HTR-8/SVneo (cell line): ENCODE results near the gene ZBTB48.

Source experiments
- DNase-seq: peaks from one replicate; pipeline ENCODE4 v3.0.0; 2011; ENCODE audit warnings: low spot score, mixed read lengths; ENCODE audit not compliant: insufficient read length
- FAIRE-seq: peaks from 2 replicates; lab custom pipeline; 2011; peaks lifted over from hg19 to GRCh38; lab: Jason Lieb, UNC

ZBTB48 gene

DNA sequence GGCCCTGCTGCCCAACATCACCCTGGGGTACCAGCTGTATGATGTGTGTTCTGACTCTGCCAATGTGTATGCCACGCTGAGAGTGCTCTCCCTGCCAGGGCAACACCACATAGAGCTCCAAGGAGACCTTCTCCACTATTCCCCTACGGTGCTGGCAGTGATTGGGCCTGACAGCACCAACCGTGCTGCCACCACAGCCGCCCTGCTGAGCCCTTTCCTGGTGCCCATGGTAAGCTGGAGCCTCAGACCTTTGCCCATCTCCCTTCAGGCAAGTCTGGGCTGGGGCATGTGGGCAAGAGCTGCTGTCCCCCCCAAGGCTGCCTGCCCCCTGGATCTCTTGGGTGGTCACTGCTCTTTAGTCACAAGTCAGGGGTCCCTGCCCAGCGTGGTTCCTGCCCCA, 8.8 kb upstream of the ZBTB48 start:
- no peak for FAIRE-seq

DNA sequence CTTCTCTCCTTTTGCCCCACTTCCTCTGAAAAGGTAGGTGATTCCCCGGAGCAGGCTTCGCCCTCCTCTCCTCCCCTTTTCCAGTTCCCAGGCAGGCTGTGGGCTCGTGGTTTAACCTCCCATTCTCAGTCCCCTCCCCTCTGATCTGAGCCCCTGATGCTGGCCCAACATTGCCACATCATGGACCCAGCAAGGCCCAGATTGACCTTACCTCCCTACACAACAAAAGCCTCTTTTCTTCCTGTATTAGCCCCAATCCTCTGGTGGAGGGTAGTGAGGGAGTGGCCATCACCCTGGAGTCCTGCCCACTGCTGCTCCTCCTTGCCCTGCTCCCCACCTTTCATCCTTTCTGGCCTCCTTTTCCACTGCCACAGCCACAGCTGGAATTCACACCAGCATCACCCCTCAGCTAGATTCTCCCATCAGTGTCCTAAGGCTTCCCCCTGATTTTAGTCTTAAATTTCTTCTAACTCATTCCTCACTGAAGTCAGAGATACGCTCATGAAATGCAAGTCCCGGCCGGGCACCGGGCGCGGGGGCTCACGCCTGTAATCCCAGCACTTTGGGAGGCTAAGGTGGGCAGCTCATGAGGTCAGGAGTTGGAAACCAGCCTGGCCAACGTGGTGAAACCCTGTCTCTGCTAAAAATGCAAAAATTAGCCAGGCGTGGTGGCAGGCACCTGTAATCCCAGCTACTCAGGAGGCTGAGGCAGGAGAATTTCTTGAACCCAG, 7.0 kb upstream of the ZBTB48 start:
- FAIRE-seq (no peak), DNase-seq (no peak)

More for the DNA sequence above, 8.8 kb upstream of the ZBTB48 start:
- no peak for DNase-seq

DNA sequence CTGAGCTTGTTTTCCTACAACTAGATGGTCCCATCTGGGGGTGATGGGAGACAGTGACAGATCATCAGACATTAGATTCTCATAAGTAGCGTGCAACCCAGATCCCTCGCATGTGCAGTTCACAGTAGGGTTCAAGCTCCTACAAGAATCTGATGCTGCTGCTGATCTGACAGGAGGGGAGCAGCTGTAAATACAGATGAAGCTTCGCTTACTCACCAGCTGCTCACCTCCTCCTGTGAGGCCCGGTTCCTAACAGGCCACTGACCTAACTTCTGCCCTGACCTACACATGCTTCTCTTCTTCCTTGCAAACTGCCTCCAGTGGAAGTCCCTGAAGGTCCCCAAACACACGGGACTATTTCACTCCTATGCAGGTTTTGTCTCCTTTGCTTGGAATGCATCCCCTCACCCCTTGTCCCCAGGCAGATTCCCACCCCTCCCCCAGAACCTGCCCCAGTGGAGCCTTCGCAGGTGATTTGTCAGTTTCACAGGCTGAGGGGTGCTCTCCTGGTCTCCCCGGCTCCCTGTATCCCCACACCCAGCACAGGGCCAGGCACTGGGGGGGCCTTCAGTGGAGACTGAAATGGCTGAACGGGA, 5.7 kb upstream of the ZBTB48 start:
- DNase-seq (no peak), FAIRE-seq (no peak)

DNA sequence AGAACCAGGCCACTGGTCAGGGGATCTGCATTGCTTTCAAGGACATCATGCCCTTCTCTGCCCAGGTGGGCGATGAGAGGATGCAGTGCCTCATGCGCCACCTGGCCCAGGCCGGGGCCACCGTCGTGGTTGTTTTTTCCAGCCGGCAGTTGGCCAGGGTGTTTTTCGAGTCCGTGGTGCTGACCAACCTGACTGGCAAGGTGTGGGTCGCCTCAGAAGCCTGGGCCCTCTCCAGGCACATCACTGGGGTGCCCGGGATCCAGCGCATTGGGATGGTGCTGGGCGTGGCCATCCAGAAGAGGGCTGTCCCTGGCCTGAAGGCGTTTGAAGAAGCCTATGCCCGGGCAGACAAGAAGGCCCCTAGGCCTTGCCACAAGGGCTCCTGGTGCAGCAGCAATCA, 5.0 kb upstream of the ZBTB48 start:
- FAIRE-seq = no peak
- DNase-seq = no peak

DNA sequence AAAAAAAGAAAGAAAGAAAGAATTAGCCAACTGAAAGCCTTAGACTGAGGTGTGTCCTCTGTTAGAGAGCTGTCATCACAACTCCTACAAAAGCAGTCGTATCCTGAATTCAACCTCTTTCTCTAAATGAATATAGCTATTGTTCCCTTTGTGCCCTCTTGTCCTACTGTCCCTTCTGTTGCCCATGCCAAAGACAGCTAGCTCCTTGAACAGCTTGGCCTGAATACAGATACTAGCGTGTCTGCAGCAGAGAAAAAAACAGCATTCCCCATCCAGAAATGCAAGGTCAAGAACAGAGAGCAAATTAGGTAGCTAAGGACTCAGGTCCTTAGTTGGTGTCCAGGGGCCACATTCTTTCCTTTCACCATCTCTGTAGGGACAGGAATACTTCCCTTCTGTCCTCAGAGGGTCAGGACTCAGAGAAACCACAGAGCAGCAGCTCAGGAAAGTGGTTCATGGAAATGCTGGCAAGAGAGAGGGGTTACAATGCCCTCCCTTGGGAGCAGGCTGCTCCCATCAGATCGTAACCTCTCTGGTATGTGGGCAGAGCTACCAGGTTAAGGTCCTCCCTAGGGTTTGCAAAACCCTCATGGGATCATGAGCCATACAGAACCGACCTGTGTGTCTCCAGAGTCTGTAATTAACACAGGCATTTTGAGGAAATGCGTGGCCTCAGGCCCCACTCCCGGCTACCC, 1.8 kb upstream of the ZBTB48 start:
- FAIRE-seq = no peak
- no peak for DNase-seq

DNA sequence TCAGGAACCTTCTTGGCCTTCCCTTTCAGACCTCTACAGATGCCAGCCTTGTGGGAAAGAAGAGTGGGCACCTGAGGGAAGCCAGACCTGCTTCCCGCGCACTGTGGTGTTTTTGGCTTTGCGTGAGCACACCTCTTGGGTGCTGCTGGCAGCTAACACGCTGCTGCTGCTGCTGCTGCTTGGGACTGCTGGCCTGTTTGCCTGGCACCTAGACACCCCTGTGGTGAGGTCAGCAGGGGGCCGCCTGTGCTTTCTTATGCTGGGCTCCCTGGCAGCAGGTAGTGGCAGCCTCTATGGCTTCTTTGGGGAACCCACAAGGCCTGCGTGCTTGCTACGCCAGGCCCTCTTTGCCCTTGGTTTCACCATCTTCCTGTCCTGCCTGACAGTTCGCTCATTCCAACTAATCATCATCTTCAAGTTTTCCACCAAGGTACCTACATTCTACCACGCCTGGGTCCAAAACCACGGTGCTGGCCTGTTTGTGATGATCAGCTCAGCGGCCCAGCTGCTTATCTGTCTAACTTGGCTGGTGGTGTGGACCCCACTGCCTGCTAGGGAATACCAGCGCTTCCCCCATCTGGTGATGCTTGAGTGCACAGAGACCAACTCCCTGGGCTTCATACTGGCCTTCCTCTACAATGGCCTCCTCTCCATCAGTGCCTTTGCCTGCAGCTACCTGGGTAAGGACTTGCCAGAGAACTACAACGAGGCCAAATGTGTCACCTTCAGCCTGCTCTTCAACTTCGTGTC, 995 bp upstream of the ZBTB48 start:
- DNase-seq = no peak
- FAIRE-seq = no peak

DNA sequence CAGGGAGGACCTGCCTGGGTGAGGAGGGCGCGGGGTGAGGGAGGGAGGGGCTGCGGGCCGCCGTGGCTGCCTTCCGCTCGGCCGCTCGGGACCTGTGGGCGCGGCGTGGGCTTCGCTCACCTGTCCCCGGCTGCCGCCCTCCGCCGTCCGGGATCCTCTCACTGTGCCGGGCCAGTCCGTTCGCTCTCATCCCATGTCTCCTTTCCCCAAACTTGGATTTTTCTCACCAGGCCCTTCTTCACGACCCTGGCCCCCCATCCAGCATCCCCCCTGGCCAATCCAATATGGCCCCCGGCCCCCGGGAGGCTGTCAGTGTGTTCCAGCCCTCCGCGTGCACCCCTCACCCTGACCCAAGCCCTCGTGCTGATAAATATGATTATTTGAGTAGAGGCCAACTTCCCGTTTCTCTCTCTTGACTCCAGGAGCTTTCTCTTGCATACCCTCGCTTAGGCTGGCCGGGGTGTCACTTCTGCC, 362 bp downstream of the ZBTB48 start:
- FAIRE-seq = no peak
- no peak for DNase-seq

DNA sequence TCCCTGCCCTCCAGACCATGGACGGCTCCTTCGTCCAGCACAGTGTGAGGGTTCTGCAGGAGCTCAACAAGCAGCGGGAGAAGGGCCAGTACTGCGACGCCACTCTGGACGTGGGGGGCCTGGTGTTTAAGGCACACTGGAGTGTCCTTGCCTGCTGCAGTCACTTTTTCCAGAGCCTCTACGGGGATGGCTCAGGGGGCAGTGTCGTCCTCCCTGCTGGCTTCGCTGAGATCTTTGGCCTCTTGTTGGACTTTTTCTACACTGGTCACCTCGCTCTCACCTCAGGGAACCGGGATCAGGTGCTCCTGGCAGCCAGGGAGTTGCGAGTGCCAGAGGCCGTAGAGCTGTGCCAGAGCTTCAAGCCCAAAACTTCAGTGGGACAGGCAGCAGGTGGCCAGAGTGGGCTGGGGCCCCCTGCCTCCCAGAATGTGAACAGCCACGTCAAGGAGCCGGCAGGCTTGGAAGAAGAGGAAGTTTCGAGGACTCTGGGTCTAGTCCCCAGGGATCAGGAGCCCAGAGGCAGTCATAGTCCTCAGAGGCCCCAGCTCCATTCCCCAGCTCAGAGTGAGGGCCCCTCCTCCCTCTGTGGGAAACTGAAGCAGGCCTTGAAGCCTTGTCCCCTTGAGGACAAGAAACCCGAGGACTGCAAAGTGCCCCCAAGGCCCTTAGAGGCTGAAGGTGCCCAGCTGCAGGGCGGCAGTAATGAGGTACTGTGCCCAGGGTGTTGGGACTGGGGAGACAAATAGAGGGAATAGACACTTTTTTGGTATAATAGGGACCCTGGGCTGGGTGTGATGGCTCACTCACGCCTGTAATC, 1.0 kb downstream of the ZBTB48 start:
- DNase-seq (no peak), FAIRE-seq (no peak)

DNA sequence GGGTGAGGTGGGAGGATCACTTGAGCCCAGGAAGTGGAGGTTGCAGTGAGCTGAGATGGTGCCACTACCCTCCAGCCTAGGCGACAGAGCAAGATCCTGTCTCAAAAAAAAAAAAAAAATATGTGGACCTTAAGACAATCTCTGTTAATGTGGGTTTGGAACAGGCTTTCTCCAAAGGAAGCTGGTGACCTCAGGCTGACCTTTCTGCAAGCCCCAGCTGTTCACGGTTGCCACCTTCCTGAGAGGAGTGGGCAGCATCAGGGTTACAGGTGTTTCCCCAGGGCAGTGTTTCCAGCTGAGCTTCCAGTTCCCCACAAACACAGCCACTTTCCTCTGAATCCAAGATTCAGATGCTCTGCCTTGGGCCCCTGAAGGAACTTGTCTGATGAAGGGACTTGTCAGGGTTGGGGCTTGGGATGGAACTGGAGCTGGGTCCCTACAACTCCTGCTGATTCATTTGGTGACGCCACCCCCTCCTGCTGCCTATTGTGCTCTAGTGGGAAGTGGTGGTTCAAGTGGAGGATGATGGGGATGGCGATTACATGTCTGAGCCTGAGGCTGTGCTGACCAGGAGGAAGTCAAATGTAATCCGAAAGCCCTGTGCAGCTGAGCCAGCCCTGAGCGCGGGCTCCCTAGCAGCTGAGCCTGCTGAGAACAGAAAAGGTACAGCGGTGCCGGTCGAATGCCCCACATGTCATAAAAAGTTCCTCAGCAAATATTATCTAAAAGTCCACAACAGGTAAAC, 1.9 kb downstream of the ZBTB48 start:
- DNase-seq (no peak), FAIRE-seq (no peak)

DNA sequence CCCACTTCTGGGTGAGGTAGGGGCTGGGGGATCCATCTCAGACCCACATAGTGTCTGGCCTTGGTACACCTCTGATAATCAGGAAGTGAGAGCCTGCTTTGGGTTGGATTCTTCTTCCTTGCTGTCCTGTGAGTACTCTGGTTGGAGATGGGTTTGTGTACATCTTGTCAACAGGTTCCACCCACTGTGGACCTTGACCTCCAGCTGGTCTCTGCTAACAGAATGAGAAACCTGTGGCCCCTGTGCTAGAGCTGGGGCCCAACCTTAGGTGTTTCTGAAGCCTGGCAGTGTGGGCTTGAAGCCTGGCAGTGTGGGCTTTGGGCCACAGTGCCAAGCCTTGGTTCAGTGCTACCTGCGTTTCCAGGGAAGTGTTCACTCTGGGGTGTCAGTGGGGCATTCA, 2.6 kb downstream of the ZBTB48 start:
- no peak for DNase-seq
- FAIRE-seq = no peak

DNA sequence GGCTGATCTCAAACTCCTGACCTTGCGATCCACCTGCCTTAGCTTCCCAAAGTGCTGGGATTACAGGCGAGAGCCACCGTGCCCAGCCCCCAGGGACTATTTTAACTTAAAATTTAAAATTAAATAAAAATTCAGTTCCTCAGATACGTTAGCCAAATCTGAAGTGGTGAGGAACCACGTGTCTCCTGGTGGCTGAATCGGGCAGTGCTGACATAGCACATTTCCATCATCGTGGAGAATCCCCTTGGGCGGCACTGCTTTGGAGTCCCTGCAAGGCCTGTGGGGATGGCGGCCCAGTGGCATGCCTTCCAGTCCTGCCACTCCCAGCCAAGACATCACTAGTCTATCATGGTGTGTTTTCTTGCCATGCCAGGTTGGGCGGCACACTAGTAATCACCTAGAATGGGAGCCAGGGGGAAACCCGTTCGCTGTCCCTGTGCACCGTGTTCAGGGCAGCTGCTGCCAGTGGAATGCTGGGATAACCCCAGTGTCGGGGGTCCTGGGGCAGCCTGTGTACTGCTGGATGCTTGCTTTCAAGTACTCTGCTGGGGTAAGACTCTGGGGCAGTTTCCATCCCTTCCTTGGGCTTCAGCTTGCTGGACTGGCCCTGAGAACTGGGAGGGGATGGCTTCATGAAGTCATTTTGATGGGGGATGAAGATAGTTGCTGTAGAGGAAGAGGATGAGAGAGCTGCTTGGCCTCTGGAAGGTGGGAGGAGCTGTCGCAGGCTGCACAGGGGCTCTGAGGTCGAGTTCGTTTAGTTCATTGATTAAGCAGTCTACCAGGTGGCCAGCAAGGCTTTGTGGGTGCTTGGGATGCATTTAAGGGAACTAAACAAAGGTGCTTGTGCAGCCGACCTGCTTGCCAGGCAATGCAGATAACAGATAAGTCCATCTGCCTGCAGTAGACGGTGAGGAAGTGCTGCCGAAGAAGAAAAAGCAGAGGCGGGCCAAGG, 4.6 kb downstream of the ZBTB48 start:
- no peak for FAIRE-seq
- DNase-seq = no peak

DNA sequence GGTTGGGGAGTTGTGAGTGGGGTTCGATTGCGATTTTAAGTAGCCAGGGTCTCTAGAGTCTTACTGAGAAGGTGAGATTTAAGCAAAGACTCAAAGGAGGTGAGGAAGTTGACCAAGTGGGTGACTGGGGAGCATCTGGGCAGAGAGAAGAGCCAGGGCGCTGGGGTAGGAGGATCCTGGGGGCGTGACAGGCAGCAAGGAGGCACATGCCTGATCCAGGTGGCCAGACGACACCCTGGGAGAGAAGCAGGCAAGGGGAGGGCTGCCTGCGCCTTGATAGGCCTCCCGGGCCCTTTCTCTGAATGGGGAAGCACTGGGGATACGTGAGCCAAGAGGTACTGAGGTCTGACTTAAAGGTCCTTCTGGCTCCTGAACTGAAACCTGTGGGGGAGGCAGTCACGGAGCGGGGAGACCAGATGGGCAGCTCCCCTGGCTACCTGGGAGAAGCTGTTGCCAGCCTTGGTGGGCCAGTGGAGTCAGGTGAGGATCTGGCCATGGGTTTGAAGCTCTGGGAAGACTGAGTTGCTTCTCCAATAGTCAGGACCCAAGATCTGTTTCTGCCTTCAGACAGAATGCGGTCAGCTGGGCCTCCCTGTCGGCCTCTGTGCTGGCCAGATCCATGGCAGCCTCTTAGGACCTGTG, 5.4 kb downstream of the ZBTB48 start:
- no peak for DNase-seq
- FAIRE-seq = no peak

DNA sequence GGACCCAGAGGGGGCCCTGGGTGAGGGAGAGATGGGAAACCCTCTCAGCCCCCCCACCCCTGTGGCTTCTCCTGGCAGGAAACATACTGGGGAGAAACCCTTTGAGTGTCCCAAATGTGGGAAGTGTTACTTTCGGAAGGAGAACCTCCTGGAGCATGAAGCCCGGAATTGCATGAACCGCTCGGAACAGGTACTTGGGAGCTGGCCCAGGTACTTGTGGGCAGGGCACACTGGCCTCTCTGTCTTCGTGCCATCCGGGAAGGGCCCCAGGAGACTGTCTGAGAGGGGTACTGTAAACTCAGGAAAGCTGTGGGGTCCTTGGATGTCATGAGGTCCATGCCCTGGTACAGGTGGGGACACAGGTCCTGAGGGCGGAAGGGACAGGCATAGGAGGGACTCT, 6.0 kb downstream of the ZBTB48 start:
- FAIRE-seq = no peak

DNA sequence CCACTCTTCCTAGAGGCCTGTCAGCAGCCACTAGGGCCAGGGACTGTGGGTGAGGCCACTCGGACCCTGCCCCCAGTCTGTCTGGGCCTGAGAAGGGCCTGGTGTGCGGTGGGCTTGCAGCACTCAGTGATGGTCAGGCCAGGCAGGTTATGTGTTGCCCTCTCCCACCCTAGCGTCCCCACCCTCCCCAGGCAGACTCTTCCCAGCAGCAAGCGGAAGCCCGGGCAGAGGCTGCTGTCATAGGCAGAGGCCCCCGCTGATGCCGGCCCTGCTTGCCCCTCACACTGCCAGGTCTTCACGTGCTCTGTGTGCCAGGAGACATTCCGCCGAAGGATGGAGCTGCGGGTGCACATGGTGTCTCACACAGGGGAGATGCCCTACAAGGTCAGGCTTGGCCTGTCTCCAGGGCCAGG, 6.6 kb downstream of the ZBTB48 start:
- FAIRE-seq (no peak), DNase-seq (no peak)

More for the DNA sequence above, 6.0 kb downstream of the ZBTB48 start:
- no peak for DNase-seq

DNA sequence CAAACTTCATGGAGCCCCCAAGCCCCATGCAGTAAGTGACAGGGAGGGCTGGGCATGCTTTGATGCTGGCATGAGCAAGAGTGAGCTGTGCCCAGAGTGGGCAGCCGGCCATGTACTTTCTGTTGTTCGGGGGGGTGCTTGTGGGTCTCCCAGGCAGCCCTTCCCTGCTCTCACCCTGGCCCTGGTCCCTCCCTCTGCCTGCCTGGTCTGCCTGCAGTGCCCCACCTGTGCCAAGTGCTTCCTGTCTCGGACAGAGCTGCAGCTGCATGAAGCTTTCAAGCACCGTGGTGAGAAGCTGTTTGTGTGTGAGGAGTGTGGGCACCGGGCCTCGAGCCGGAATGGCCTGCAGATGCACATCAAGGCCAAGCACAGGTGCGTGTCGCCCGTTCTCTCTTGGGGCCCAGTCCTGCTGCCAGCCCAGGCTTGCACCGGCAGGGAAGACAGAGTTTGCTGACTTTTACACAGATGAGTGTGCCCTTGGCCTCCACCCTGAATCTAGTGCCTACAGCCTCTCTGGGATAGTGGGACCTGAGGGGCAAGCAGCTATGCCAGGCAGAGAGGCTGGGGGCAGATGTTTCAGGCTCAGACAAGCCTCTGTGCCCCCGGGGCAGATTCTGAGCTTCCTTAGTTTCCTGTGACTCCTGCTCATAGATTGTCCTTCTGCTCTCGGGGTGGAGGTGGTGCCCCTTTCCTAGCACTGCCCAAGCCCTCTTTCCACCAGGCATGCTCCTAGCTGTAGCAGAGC, 7.6 kb downstream of the ZBTB48 start:
- no peak for DNase-seq

DNA sequence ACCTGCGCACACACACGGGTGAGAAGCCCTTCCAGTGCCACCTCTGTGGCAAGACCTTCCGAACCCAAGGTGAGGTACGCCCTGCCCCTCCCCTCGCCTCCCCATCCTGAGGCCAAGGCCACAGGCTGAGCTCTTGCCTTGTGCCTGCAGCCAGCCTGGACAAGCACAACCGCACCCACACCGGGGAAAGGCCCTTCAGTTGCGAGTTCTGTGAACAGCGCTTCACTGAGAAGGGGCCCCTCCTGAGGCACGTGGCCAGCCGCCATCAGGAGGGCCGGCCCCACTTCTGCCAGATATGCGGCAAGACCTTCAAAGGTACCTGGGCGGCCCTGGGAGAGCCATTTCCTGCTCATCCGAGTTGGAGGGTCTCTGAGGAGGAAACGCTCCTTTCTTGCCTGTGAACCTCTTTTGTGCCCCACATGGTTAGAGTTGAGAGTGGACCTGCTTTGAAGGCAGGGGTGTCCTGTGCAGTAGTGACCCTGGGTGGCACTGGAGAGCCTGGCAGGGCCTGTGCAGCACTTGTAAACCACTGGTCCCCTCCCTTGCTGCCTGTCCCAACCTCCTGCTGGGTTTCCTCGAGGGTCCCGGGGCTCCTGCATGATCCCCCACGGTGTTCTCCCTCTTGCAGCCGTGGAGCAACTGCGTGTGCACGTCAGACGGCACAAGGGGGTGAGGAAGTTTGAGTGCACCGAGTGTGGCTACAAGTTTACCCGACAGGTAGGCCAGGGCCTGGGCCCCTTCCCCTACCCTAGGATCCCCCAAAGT, 8.5 kb downstream of the ZBTB48 start:
- no peak for FAIRE-seq
- no peak for DNase-seq

More for the DNA sequence above, 7.6 kb downstream of the ZBTB48 start:
- no peak for FAIRE-seq
